HG02943 (cell line): ENCODE results near the gene CLDN7.

Experiments used
- ATAC-seq: cut with Tn5 transposase; IDR thresholded peaks from one replicate; pipeline ENCODE4 v1.9.1; 2021; ENCODE audit warnings: mild to moderate bottlenecking, low read depth, moderate library complexity; ENCODE audit not compliant: unreplicated experiment

The CLDN7 gene

DNA sequence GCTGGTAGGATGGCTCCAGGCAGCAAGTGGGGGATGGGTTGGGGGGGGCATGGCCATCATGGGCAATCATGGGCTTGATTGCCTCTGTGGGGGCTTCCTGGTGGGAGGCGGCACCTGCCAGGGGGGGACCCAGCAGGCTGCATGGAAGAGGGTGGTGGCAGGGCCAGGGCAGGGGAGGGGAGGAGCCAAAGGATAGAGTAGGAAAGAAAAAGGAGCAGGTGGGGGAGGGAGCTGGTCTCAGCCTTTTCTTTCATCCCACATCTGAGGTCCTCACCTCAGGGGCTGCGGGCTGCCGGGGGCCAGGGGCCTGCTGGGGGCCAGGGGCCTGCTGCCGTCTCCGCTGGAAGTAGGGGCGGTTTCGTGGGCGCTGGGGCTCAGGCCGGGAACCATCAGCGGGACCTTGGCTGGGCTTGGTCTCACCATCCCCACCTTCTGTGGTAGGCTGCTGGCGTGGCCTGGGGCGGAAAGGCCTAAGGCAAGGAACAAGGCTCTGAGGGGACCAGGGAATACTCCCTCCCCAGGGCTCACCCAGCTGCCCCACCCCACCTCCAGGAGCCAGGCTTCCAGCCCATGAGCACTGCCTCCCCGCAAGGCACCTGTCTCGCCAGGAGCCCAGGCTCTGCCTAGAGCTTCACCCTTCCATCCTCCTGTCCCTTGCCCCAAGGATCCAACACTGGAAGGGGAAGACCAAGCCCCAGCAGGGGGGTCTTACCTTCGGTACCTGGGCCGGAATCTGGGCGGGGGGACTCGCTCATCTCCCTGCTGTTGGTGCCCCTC lies 27.2 kb upstream of the CLDN7 start:
- ATAC-seq: no peak

- ATAC-seq: no peak
Observed at GRCh38 chr17:7285679-7286078, 23.4 kb upstream of the CLDN7 start.

GRCh38 chr17:7284911-7285310 lies 22.6 kb upstream of the CLDN7 start:
- ATAC-seq: no peak

GRCh38 chr17:7283471-7284216 lies 21.4 kb upstream of the CLDN7 start:
- ATAC-seq: no peak

DNA sequence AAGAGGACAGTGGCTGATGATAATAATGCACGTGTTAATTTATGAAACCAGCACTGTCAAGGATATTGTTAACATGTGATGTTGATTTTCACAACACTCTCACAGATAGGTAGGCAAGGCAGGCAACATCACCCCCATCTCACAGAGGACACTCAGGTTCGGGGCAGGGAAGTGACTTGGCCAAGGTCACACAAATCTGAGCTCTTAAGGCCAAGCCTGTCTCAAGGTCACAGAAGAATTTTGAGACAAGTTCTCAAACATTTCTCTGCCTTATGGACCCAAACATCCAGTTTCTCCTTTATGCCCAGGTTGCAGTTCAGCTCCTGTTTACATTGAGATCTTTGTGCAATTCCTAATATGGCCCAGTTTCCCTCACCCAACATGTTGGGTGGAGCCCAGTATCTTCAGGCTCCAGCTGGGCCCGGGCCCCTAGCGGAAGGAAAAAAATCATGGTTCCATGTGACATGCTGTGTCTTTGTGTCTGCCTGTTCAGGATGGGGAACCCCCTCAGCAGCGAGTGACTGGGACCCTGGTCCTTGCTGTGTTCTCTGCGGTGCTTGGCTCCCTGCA lies 20.6 kb upstream of the CLDN7 start:
- ATAC-seq: no peak

DNA sequence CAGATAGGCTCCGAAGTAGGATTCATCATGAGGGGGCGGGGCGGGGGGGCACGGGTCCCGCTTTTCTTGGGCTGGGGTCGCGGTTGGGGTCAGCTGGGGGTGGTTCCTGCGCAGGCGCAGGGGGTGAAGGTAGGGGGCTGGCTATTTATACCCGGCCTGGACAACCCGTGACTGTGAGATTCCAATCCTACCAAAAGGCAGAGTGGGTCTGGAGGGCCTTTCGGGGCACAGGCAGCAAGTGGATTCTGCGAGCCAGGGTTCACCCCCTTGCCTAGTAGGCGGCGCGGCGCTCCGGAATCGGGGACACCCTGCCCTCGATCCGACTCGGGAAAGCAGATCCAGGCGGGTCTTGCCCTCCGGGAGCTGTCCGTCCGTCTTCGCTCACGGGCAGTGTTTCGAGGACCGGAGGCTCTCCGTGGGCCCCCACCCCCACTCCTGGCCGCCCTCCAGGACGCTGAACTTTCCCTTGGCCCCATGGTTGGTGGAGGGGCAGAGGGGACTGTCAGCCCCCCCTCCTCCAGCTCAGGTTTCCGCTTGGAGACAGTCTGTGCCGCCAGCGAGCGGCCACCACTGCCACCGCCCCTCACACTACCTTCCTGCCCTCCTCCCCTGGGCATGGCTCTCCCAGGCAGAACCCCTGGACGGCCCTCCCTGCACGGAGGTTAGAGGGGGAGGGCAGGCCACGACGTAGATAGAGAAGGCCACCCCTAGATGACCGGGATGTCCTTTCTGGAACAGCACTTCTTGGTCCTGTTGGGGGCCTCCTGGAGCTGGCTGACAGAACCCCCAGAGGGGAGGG lies 19.9 kb upstream of the CLDN7 start:
- ATAC-seq: no peak

- no peak for ATAC-seq
Observed at GRCh38 chr17:7281074-7281952, 19.0 kb upstream of the CLDN7 start, which contains the start of gene SLC2A4. TSS of gene SLC2A4 (plus strand) at chr17:7281718. CDS start at chr17:7281935, 217 bp downstream.

- no peak for ATAC-seq
Observed at GRCh38 chr17:7280519-7281073, 18.3 kb upstream of the CLDN7 start.

DNA sequence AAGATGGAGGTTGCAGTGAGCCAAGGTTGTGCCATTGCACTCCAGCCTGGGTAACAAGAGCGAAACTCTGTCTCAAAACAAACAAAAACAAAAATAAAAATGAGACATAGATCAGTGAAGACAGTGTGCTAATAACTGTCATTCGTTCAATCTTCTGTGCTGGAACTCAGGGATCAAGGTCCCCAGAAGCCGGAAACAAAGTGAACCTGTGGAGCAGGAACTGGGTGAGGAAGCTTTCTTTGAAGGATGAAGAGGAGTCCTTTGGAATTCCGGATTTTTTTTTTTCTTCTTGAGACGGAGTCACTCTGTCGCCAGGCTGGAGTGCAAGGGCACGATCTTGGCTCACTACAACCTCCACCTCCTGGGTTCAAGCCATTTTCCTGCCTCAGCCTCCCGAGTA lies 17.2 kb upstream of the CLDN7 start:
- no peak for ATAC-seq

- ATAC-seq: no peak
Observed at GRCh38 chr17:7266784-7267183, 4.5 kb upstream of the CLDN7 start.

GRCh38 chr17:7263801-7264078 lies 1.5 kb upstream of the CLDN7 start:
- ATAC-seq: no peak

DNA sequence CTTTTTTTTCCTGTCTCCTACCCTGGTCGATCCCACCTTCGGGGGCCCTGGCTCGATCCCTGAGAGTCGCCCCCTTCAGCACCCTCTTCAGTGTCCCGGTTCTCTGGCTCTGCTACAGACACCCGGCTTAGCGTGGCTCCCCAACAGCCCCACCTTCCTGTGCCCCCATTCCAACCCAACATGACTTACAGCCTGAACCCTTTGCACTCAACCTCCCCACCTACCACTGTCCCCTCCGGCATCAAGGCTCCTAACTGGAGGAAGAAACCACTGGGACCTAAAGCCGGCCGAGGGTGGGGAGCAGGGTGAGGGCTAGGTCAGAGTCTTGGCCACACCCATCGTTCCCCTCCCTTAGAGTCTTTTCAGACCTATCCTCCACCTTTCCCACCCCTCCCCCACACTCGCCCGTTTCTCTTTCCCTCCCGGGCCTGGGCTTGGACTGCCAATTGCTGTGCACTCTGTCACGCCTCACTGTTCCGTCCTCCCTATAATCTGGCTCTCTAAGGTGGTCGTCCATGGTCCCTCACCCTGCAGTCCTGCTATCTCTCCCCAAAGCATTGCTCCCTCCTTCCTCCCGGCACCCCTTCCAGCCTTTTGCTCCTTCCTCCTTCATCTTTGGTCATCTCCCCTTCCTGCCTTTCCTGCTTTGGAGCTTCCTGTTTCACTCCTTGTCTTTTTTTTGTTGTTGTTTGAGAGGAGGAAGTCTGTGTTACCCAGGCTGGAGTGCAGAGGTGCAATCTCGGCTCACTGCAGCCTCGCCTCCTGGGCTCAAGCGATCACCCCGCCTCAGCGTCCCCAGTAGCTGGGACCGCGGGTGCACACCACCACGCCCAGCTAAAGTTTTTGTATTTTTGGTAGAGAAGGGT lies 890 bp upstream of the CLDN7 start:
- ATAC-seq: no peak

DNA sequence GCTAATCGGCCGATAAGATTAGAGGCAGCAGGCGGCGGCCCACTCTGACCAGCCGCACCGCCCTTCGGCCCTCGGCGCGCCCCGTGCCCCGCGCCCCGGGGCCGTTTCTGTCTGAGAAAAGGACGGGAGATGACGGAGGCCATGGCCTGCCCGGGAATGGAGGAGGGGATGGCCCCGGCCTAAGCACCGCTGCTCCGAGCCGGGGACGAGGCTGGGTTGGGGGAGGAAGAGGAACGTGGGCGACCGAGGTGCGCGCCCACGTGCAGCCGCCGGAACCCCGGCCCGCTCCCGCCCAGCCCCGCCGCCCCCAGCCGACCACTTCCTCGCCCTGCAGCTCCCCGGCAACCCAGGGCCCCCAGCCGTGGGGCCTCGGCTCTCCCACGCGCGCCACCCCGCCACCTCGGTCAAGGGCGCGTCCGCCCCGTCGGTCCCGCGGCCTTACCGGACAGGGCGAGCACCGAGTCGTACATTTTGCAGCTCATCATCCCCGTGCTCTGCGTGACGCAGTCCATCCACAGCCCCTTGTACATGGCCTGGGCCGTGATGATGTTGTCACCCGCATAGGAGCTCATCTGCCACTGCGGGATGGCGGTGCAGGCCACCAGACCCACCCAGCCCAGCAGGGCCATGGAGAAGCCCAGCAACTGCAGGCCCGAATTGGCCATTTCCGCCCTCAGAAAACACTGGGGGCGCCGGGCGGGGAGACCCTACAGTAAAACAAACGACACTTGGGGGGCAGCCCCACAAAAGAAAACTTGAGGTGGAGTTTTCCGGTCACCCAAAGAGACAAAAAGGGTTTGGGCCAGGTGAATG lies 693 bp downstream of the CLDN7 start:
- no peak for ATAC-seq

GRCh38 chr17:7260651-7261378 lies 1.5 kb downstream of the CLDN7 start:
- ATAC-seq: no peak

DNA sequence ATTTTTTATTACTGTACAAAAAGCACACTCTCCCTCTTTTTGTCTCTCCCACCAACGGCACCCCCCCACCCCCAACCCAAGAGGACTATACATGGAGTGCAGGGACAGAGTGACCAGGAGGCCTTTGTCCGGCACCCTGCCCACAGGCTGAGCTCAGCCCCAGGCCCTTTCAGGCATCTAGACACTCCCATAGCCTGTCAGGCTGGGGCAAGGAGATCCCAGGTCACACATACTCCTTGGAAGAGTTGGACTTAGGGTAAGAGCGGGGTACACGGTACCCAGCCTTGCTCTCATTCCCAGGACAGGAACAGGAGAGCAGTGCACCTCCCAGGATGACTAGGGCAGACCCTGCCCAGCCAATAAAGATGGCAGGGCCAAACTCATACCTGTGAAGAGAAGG lies 2.1 kb downstream of the CLDN7 start:
- no peak for ATAC-seq

- no peak for ATAC-seq
Observed at GRCh38 chr17:7259555-7259889, 2.8 kb downstream of the CLDN7 start.

DNA sequence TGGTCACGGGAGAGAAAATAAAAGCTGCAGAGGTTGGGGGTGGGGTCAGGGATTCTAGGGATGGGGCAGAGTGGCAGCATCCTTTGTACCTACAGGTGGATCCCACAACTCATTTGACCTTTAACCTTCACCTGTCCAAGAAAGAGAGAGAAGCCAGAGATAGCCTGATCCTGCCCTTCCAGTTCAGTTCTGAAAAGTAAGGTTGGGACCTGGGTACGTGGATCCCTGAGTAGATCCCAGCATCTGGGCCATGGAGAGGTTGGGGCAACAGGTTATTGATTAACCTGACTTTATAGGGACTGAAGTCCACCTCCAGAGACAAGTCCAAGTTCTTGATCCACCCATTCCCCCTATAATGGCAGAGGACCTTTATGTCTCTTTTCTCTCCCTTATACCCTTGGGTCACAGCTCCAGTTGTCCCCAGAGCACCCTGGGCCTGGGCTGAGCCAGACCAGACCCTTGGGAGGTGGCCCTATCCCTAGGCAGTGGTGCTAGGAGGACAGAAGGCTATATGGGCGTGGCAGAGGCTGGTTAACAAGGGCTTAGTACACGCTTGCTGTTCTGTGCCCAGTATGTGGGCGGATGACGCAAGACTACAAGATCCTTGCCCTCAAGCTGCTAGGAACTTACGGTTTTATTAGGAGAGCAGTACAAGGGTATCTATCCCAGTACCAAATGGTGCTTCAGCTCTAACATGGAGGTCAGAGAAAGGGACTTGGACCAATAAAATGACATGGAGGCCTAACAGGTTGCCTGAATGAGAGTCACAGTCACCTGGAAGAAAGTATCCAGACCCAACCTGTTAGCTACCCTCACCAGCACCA lies 3.3 kb downstream of the CLDN7 start:
- no peak for ATAC-seq
